Memory B cell (primary cell): ENCODE measurements around the gene ABCA12.

Experiments
- ATAC-seq: fragments of 150-1000 bp; cut with Tn5 transposase; 2 replicates; pipeline ENCODE4 v1.10.0; 2021; ENCODE audit warnings: low read depth, mild to moderate bottlenecking, moderate library complexity
- DNase-seq, 2 donors: peaks; one replicate each; pipeline ENCODE4 v3.0.0; 2022; ENCODE audit warnings: low spot score in 2 of 2
- H3K27ac Mint-ChIP-seq: one replicate; pipeline ENCODE4 v1.8.0; 2022; ENCODE audit warnings: mild to moderate bottlenecking, moderate library complexity, mixed read lengths
- H3K27me3 Mint-ChIP-seq: one replicate; pipeline ENCODE4 v1.8.0; 2022; ENCODE audit warnings: mixed read lengths
- H3K36me3 Mint-ChIP-seq: one replicate; pipeline ENCODE4 v1.8.0; 2022; ENCODE audit warnings: mild to moderate bottlenecking, mixed read lengths
- H3K4me1 Mint-ChIP-seq: one replicate; pipeline ENCODE4 v1.8.0; 2022; ENCODE audit warnings: mixed read lengths
- H3K4me3 Mint-ChIP-seq: one replicate; pipeline ENCODE4 v1.8.0; 2022; ENCODE audit warnings: mild to moderate bottlenecking, moderate library complexity, mixed read lengths
- H3K9me3 Mint-ChIP-seq: one replicate; pipeline ENCODE4 v1.8.0; 2022; ENCODE audit warnings: mixed read lengths

Gene ABCA12

GRCh38 chr2:215104226-215104625 lies 34.2 kb downstream of the ABCA12 start:
- Mint-ChIP-seq H3K36me3 (no peaks in the 10 kb centered on the region), H3K9me3 (no peaks in the 10 kb centered on the region), H3K4me1 (no peaks in the 10 kb centered on the region), H3K27ac (no peak overlapping the region), H3K4me3 (no peak overlapping the region), H3K27me3 (peaks cover 1% of the 10 kb centered on the region)
- DNase-seq (no peak), ATAC-seq (no peak)

DNA sequence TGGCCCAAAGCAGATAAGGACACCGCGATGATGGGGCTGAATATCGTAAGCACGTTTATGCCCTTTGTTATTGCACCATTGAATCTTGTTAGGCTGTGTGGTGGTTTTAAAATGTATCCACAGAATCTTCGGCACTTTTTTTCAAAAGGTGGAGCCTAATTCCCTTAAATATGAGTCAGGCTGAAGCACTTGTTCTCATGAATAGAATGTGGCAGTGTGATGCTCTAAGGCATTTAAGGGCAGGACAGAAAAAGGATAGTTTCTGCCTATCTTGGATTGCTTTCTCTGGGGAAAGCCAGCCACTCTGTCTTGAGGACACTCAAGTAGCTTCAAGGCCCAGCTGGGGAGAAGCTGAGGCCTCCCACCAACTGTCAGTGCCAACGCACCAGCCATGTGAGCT lies 39.6 kb downstream of the ABCA12 start:
- Mint-ChIP-seq H3K9me3 (no peaks in the 10 kb centered on the region), H3K27me3 (peaks cover under 1% of the 10 kb centered on the region), H3K4me1 (no peaks in the 10 kb centered on the region), H3K36me3 (no peaks in the 10 kb centered on the region), H3K27ac (no peak overlapping the region), H3K4me3 (no peak overlapping the region)
- ATAC-seq: no peak
- DNase-seq: no peak

GRCh38 chr2:215084080-215084479 lies 54.3 kb downstream of the ABCA12 start:
- ATAC-seq: no peak
- no peaks in the 10 kb centered on the region for H3K4me1 Mint-ChIP-seq
- DNase-seq: no peak
- H3K9me3 Mint-ChIP-seq: no peaks in the 10 kb centered on the region
- H3K27me3 Mint-ChIP-seq: peaks cover 1% of the 10 kb centered on the region
- H3K27ac Mint-ChIP-seq: no peak overlapping the region
- no peak overlapping the region for H3K4me3 Mint-ChIP-seq
- no peaks in the 10 kb centered on the region for H3K36me3 Mint-ChIP-seq

GRCh38 chr2:215083146-215083545 lies 55.3 kb downstream of the ABCA12 start:
- Mint-ChIP-seq H3K9me3 (no peaks in the 10 kb centered on the region), H3K4me1 (no peaks in the 10 kb centered on the region), H3K27me3 (peaks cover 1% of the 10 kb centered on the region), H3K27ac (no peak overlapping the region), H3K36me3 (no peaks in the 10 kb centered on the region), H3K4me3 (no peak overlapping the region)
- no peak for ATAC-seq
- DNase-seq: no peak

DNA sequence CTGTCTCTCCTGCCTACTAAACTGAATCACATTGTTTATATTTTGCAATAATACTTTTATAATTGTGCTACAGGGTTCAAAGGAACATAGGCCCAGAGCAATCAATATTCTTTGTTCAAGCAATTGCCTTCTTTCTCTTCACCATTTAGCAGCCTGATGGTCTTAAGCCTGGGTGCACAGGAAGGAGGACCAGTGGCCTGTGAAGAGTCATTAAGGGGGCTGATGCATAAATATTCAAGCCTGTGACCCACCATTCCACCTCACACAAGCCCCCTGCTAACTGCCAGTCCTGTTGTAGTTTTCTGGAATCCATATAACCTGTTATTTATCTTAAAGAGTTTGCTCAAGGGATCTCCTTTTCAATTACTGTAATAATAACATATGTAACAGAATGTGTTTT lies 56.0 kb downstream of the ABCA12 start:
- Mint-ChIP-seq H3K27me3 (peaks cover 1% of the 10 kb centered on the region), H3K4me1 (no peaks in the 10 kb centered on the region), H3K27ac (no peak overlapping the region), H3K9me3 (no peaks in the 10 kb centered on the region), H3K36me3 (no peaks in the 10 kb centered on the region), H3K4me3 (no peak overlapping the region)
- no peak for ATAC-seq
- DNase-seq: no peak

- Mint-ChIP-seq H3K4me1 (no peaks in the 10 kb centered on the region), H3K27me3 (peaks cover 1% of the 10 kb centered on the region), H3K27ac (no peak overlapping the region), H3K4me3 (no peak overlapping the region), H3K36me3 (no peaks in the 10 kb centered on the region), H3K9me3 (no peaks in the 10 kb centered on the region)
- DNase-seq (no peak), ATAC-seq (no peak)
Measured at GRCh38 chr2:215080545-215080944, 57.9 kb downstream of the ABCA12 start.

DNA sequence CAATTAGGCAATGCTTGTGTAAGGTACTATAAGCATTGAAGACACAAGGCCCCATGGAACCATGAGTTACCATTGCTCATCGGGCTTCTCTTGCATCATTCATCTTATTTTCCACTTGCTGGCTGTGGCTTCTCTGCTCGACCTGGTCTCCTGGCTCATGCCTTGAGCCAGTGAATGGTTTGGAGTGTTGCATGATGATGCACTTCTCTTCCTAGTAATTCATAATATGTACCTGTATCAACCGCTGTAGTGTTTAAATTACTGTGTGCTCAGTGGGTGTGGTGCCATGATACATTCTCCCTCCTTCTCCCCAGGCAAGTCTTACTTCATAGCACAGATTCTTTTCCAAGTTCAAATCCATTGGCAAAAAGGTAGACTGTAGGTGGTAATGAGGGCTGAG lies 66.8 kb downstream of the ABCA12 start:
- ATAC-seq: no peak

GRCh38 chr2:215068399-215068798 lies 70.0 kb downstream of the ABCA12 start:
- Mint-ChIP-seq H3K4me1 (peaks cover 3% of the 10 kb centered on the region), H3K36me3 (no peaks in the 10 kb centered on the region), H3K27me3 (no peaks in the 10 kb centered on the region), H3K4me3 (no peak overlapping the region), H3K27ac (no peak overlapping the region), H3K9me3 (no peaks in the 10 kb centered on the region)
- no peak for ATAC-seq
- no peak for DNase-seq

More for the DNA sequence above, 66.8 kb downstream of the ABCA12 start:
- Mint-ChIP-seq H3K27me3 (no peaks in the 10 kb centered on the region), H3K9me3 (no peaks in the 10 kb centered on the region), H3K4me3 (no peak overlapping the region), H3K27ac (no peak overlapping the region), H3K4me1 (peaks cover 3% of the 10 kb centered on the region), H3K36me3 (no peaks in the 10 kb centered on the region)
- no peak for DNase-seq

GRCh38 chr2:215066124-215066523 lies 72.3 kb downstream of the ABCA12 start:
- Mint-ChIP-seq H3K4me3 (no peak overlapping the region), H3K9me3 (no peaks in the 10 kb centered on the region), H3K4me1 (peaks cover 3% of the 10 kb centered on the region), H3K36me3 (no peaks in the 10 kb centered on the region), H3K27me3 (peaks cover 3% of the 10 kb centered on the region), H3K27ac (no peak overlapping the region)
- DNase-seq (no peak), ATAC-seq (no peak)

DNA sequence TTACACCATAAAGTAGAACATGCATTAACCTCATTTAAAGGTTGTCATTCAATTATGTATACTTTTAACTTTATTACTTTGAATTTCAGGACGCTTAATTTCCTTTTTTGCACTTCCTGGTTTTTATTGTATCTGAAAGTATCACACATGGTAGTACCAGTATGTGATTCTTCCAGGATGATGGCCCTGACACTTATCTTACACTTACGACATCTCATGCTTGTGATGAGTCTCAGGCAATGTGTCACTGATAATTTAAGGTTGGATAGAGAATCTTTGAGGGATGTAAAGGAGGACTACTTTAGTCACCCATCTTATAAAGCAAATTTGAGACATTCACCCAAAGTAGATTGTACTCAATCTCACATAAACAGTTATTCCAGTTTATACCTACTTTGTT lies 74.9 kb downstream of the ABCA12 start:
- H3K27ac Mint-ChIP-seq: no peak overlapping the region
- H3K9me3 Mint-ChIP-seq: no peaks in the 10 kb centered on the region
- H3K36me3 Mint-ChIP-seq: no peaks in the 10 kb centered on the region
- peaks cover 2% of the 10 kb centered on the region for H3K4me1 Mint-ChIP-seq
- DNase-seq: no peak
- H3K27me3 Mint-ChIP-seq: peaks cover 5% of the 10 kb centered on the region
- H3K4me3 Mint-ChIP-seq: no peak overlapping the region
- no peak for ATAC-seq

DNA sequence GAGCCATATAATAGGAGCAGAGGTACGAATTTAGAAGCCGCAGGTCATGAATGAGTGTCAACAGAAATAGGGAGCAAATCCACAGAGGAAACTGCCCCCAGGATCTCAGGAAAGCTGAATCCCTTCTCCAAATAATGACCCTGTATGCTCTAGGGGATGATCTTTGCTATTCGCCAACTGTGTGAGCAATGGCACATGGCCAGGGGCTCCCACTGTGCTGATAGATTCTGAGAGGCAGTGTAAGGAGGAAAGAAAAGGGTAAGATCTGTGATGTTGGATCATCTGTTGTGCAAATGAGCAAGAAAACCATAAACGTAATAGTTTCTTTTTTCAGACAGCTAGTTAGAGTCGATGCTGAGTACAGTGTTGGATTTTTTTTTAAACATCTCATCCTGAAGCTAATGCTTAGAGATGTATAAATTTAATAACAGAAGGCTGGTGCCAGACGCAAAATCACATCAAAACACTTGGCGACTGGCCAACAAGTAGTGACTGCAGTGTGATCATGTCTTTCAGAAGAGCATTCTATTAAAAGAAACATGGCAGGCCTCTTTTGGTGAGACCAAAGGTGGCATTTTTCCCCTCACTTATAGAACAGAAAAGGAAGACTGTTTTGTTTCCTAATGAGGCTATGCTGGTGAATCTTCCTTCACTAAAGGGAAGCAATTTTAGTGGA lies 77.4 kb downstream of the ABCA12 start:
- Mint-ChIP-seq H3K36me3 (no peaks in the 10 kb centered on the region), H3K9me3 (no peaks in the 10 kb centered on the region), H3K4me3 (no peak overlapping the region), H3K27ac (no peak overlapping the region), H3K27me3 (peaks cover 5% of the 10 kb centered on the region), H3K4me1 (no peaks in the 10 kb centered on the region)
- DNase-seq: no peak
- no peak for ATAC-seq

DNA sequence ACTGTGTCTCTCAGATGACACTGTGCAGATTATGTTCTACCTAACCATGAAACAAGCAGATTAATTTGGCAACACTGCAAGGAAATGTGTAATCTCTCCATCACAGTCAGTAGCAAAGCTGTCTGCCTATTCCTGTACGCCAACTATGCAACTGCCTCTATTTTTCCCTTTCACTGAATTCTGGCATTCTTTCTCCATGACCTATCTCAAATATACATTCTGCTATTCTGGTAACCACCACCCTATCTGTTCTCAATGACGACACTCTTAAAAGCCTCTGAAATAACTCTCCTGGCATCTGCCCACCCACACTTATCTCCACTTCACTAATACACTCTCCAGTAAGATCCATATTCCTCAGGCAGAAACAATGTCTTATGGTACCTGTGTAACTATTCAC lies 78.7 kb downstream of the ABCA12 start:
- DNase-seq: no peak
- H3K27me3 Mint-ChIP-seq: peaks cover 5% of the 10 kb centered on the region
- ATAC-seq: no peak
- H3K4me1 Mint-ChIP-seq: no peaks in the 10 kb centered on the region
- no peak overlapping the region for H3K27ac Mint-ChIP-seq
- H3K4me3 Mint-ChIP-seq: no peak overlapping the region
- no peaks in the 10 kb centered on the region for H3K36me3 Mint-ChIP-seq
- no peaks in the 10 kb centered on the region for H3K9me3 Mint-ChIP-seq

GRCh38 chr2:215055891-215056290 lies 82.5 kb downstream of the ABCA12 start:
- ATAC-seq: no peak
- no peak for DNase-seq
- Mint-ChIP-seq H3K27ac (no peak overlapping the region), H3K9me3 (no peaks in the 10 kb centered on the region), H3K27me3 (peaks cover 2% of the 10 kb centered on the region), H3K4me1 (no peaks in the 10 kb centered on the region), H3K4me3 (no peak overlapping the region), H3K36me3 (no peaks in the 10 kb centered on the region)

DNA sequence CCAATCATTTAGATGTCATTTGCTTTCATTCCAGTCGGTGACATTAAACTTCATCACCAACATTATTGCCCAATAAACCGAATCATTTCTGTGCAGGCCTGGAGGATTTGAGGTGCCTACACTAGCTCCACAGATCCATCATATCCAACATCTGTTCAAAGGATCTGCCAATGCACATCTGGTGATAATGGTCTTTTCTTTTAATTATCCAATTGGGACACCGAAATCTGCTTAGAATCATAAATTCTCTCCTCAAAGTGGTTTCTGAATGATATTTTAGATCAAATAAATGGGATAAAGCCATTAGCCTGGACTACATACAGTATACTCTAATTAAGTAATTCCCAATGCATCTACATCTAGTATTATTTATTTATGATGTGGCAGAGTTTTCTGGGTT lies 85.6 kb downstream of the ABCA12 start:
- Mint-ChIP-seq H3K36me3 (no peaks in the 10 kb centered on the region), H3K27ac (no peak overlapping the region), H3K4me1 (no peaks in the 10 kb centered on the region), H3K27me3 (no peaks in the 10 kb centered on the region), H3K9me3 (no peaks in the 10 kb centered on the region), H3K4me3 (no peak overlapping the region)
- ATAC-seq (no peak), DNase-seq (no peak)

DNA sequence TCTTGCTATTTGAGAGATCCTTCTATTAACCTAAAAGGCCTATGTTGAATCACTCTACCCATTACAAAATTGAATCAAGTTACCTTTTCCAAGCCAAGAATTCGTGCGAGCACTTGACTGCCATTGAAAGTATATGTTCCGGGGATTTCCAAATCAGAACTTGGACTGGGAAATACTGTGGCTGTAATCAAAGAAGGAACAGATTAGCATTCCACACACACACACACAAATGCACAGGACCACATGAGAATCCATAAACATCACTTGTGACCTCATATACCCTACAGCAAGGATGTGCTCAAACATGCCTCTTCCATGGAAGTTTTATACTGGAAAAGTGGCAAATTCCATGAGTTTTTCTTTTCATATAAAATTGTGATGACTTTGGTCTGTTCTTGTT lies 86.0 kb downstream of the ABCA12 start:
- Mint-ChIP-seq H3K36me3 (no peaks in the 10 kb centered on the region), H3K4me3 (no peak overlapping the region), H3K9me3 (no peaks in the 10 kb centered on the region), H3K4me1 (no peaks in the 10 kb centered on the region), H3K27ac (no peak overlapping the region), H3K27me3 (no peaks in the 10 kb centered on the region)
- DNase-seq: no peak
- ATAC-seq: no peak
